ENCODE data around the gene ORAI2. TPM values are rescaled to one million over a fixed set of nuclear protein-coding genes. Genes with fewer than 3 reads are reported as not detected.

The ORAI2 gene
- polyA plus RNA-seq, 1 donor from 2014 or later, result 36.3 TPM

- Histone ChIP-seq H3K9me2 (ENCODE audit: insufficient read depth, low read length) (no peaks in the 10 kb centered on the region), H3K79me2 (replicated peaks; ENCODE audit: insufficient read depth, low read length) (no peaks in the 10 kb centered on the region), H3F3A (ENCODE audit: insufficient read depth, low read length, poor library complexity, severe bottlenecking) (no peaks in the 10 kb centered on the region), H3K9ac (ENCODE audit: low read length) (no peak overlapping the region), H3K27ac (ENCODE audit: low read length) (no peak overlapping the region), H3K36me3 (ENCODE audit: insufficient read depth, low read length) (no peaks in the 10 kb centered on the region), H3K4me2 (ENCODE audit: low read length) (no peak overlapping the region), H3K4me3 (ENCODE audit: low read length) (no peak overlapping the region), H2AFZ (ENCODE audit: low read depth, low read length) (no peak overlapping the region), H3K27me3 (ENCODE audit: insufficient read depth, low read depth, low read length) (no peaks in the 10 kb centered on the region), H4K20me1 (ENCODE audit: insufficient read depth) (no peaks in the 10 kb centered on the region), H3K9me3 (ENCODE audit: low read length) (no peaks in the 10 kb centered on the region)
- no peak for TF ChIP-seq POLR2AphosphoS5 (IDR thresholded peaks at IDR 0.05)
- no peak for TF ChIP-seq SMC3 (conservative IDR thresholded peaks at IDR 0.05; ENCODE audit: poor library complexity)
- no peak for TF ChIP-seq RAD21 (conservative IDR thresholded peaks at IDR 0.05)
- TF ChIP-seq EZH2 (IDR thresholded peaks at IDR 0.05; ENCODE audit: borderline replicate concordance, insufficient read depth, low read length, poor library complexity, severe bottlenecking), result no peak
- TF ChIP-seq CTCF (IDR thresholded peaks at IDR 0.05; ENCODE audit: poor library complexity, severe bottlenecking), result no peak
- no peak for TF ChIP-seq MXI1 (conservative IDR thresholded peaks at IDR 0.05; ENCODE audit: poor library complexity, severe bottlenecking)
- no peak for TF ChIP-seq TAF1 (IDR thresholded peaks at IDR 0.05; ENCODE audit: low read depth)
- no peak for TF ChIP-seq EP300 (conservative IDR thresholded peaks at IDR 0.05; ENCODE audit: poor library complexity, severe bottlenecking)
- TF ChIP-seq REST (IDR thresholded peaks at IDR 0.05; ENCODE audit: borderline replicate concordance), result no peak
These were observed 43.6 kb upstream of the ORAI2 start for GRCh38 chr7:102389810-102390209.

GRCh38 chr7:102390697-102391484 is 42.5 kb upstream of the ORAI2 start:
- H3K27me3 ChIP-seq (ENCODE audit: insufficient read depth, low read depth, low read length), result no peaks in the 10 kb centered on the region
- TF ChIP-seq CTCF (IDR thresholded peaks at IDR 0.05; ENCODE audit: poor library complexity, severe bottlenecking), result peak; percentile 78
- TF ChIP-seq RAD21 (conservative IDR thresholded peaks at IDR 0.05), result peak; percentile 72
- no peak for TF ChIP-seq POLR2AphosphoS5 (IDR thresholded peaks at IDR 0.05)
- TF ChIP-seq SMC3 (conservative IDR thresholded peaks at IDR 0.05; ENCODE audit: poor library complexity), result peak; percentile 77
- H3K27ac ChIP-seq (ENCODE audit: low read length), result no peak overlapping the region
- no peak overlapping the region for H3K4me3 ChIP-seq (ENCODE audit: low read length)
- no peaks in the 10 kb centered on the region for H4K20me1 ChIP-seq (ENCODE audit: insufficient read depth)
- H3K79me2 ChIP-seq (replicated peaks; ENCODE audit: insufficient read depth, low read length), result no peaks in the 10 kb centered on the region
- H2AFZ ChIP-seq (ENCODE audit: low read depth, low read length), result no peak overlapping the region
- H3K9me2 ChIP-seq (ENCODE audit: insufficient read depth, low read length), result no peaks in the 10 kb centered on the region
- H3K4me2 ChIP-seq (ENCODE audit: low read length), result no peak overlapping the region
- H3F3A ChIP-seq (ENCODE audit: insufficient read depth, low read length, poor library complexity, severe bottlenecking), result no peaks in the 10 kb centered on the region
- no peaks in the 10 kb centered on the region for H3K9me3 ChIP-seq (ENCODE audit: low read length)
- H3K9ac ChIP-seq (ENCODE audit: low read length), result no peak overlapping the region
- no peaks in the 10 kb centered on the region for H3K36me3 ChIP-seq (ENCODE audit: insufficient read depth, low read length)
